PFSK-1 (cell line): Measurements from ENCODE around the gene PERCC1.

Source experiments
- FOXP2 ChIP-seq: optimal IDR thresholded peaks from 2 replicates; pipeline ENCODE3; 2011; ENCODE audit warnings: borderline replicate concordance, control low read depth, inconsistent platforms; ENCODE audit not compliant: insufficient read depth; ENCODE audit errors: extremely low read length, extremely low read depth
- POLR2AphosphoS5 ChIP-seq: IDR thresholded peaks from 2 replicates; pipeline ENCODE4 v1.6.1; 2012; ENCODE audit warnings: low read depth, mild to moderate bottlenecking, control low read depth, low read length, moderate library complexity
- SIN3A ChIP-seq: IDR thresholded peaks from 2 replicates; pipeline ENCODE4 v1.6.1; 2012; ENCODE audit warnings: mild to moderate bottlenecking, low read length, moderate library complexity, borderline replicate concordance; ENCODE audit not compliant: insufficient read depth
- TAF1 ChIP-seq: IDR thresholded peaks from 2 replicates; pipeline ENCODE4 v1.6.1; 2012; ENCODE audit warnings: low read length, control low read depth, borderline replicate concordance; ENCODE audit not compliant: insufficient read depth
- TF ChIP-seq, protein P1 (sequence below), 2 experiments: IDR thresholded peaks; 2 replicates each; pipeline versions ENCODE4 v1.6.1 to v1.8.0; 2011 to 2012; ENCODE audit warnings: low read depth in 2 of 2, low read length in 2 of 2, control low read depth in 1 of 2, inconsistent platforms in 1 of 2, mild to moderate bottlenecking in 1 of 2, moderate library complexity in 1 of 2; ENCODE audit not compliant: insufficient read depth in 1 of 2

Gene PERCC1

DNA sequence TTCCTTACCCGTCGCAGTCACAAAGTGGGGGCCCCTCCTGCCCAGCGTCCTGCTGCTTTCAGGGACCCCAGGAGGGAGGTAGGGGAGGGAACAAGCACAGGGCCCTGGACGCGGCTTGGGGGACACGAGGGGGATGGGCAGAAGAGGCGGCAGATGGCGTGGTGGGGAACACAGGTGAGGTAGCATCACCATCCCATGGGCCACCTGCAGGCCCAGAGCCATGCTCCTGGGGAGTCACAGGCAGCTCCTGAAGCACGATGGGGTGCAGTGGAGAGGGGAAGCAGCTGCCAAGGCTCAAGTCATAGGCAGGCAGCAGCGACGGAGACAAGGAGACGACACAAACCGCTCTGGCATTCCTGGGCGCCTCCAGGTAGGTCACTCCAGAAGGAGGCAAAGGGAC lies 27.1 kb upstream of the PERCC1 start:
- no peak for TF ChIP-seq FOXP2
- TF ChIP-seq, protein P1, sequence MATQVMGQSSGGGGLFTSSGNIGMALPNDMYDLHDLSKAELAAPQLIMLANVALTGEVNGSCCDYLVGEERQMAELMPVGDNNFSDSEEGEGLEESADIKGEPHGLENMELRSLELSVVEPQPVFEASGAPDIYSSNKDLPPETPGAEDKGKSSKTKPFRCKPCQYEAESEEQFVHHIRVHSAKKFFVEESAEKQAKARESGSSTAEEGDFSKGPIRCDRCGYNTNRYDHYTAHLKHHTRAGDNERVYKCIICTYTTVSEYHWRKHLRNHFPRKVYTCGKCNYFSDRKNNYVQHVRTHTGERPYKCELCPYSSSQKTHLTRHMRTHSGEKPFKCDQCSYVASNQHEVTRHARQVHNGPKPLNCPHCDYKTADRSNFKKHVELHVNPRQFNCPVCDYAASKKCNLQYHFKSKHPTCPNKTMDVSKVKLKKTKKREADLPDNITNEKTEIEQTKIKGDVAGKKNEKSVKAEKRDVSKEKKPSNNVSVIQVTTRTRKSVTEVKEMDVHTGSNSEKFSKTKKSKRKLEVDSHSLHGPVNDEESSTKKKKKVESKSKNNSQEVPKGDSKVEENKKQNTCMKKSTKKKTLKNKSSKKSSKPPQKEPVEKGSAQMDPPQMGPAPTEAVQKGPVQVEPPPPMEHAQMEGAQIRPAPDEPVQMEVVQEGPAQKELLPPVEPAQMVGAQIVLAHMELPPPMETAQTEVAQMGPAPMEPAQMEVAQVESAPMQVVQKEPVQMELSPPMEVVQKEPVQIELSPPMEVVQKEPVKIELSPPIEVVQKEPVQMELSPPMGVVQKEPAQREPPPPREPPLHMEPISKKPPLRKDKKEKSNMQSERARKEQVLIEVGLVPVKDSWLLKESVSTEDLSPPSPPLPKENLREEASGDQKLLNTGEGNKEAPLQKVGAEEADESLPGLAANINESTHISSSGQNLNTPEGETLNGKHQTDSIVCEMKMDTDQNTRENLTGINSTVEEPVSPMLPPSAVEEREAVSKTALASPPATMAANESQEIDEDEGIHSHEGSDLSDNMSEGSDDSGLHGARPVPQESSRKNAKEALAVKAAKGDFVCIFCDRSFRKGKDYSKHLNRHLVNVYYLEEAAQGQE (IDR thresholded peaks at IDR 0.05; ENCODE audit: insufficient read depth in 1 of 2, low read depth in 2 of 2, low read length in 2 of 2) = no peak
- no peak for TF ChIP-seq SIN3A
- TF ChIP-seq POLR2AphosphoS5 = no peak
- TF ChIP-seq TAF1 = no peak

- TF ChIP-seq FOXP2 (no peak), SIN3A (no peak), POLR2AphosphoS5 (no peak), TAF1 (no peak)
- TF ChIP-seq, protein P1 (IDR thresholded peaks at IDR 0.05; ENCODE audit: insufficient read depth in 1 of 2, low read depth in 2 of 2, low read length in 2 of 2) = no peak
These were observed 23.1 kb upstream of the PERCC1 start for GRCh38 chr16:1407753-1408152.

DNA sequence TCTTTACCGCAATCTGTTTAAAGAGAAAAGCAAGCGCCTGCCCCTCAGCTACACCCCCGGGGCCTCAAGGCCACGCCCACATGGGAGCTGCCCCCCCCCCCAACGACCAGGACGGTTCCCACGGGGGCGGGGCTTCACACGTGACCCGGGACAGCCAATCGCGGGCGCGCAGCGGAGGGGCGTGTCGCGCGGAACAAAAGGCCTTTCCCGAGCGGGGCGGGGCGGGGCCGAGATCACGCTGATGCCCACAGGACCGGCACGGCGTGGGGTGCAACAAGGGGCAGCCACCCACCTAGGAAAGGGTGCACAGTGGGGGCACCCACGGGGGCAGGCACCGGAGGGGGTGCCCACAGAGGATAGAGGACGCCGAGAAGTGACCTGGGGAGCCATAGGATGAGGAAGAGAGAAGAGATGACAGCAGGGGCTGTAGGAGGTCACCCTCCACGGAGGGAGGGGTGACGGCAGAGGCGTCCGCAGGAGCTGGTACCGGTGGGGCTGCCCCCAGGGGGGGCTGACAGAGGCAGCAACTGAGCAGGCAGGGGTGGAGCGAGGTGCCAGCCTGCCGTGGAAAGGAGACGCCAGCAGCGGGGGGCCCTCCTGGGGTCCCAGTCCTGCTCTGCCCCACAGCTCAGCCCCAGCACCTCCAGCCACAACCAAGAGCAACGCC lies 22.6 kb upstream of the PERCC1 start:
- no peak for TF ChIP-seq FOXP2
- TF ChIP-seq SIN3A = no peak
- TF ChIP-seq TAF1 = no peak
- no peak for TF ChIP-seq POLR2AphosphoS5
- TF ChIP-seq, protein P1 (IDR thresholded peaks at IDR 0.05; ENCODE audit: insufficient read depth in 1 of 2, low read depth in 2 of 2, low read length in 2 of 2) = no peak

- TF ChIP-seq SIN3A = no peak
- TF ChIP-seq TAF1 = no peak
- TF ChIP-seq POLR2AphosphoS5 = no peak
- TF ChIP-seq FOXP2 = no peak
- TF ChIP-seq, protein P1 (IDR thresholded peaks at IDR 0.05; ENCODE audit: insufficient read depth in 1 of 2, low read depth in 2 of 2, low read length in 2 of 2) = no peak
These were observed 18.0 kb upstream of the PERCC1 start for GRCh38 chr16:1412847-1413246.
